ENCODE measurements around the gene FTCD.

The FTCD gene

GRCh38 chr21:46098303-46099141 is 56.9 kb downstream of the FTCD start:
- TF ChIP-seq RAD21 (IDR thresholded peaks at IDR 0.05; ENCODE audit: low read depth), result no peak
- TF ChIP-seq ZBTB7A (IDR thresholded peaks at IDR 0.05; ENCODE audit: low read depth), result no peak; the same call in 1 of the 2 replicates
- TF ChIP-seq CREB1 (IDR thresholded peaks at IDR 0.05; ENCODE audit: low read depth), result no peak
- no peak for TF ChIP-seq TEAD4 (IDR thresholded peaks at IDR 0.05)
- no peak for TF ChIP-seq CEBPB (IDR thresholded peaks at IDR 0.05)
- TF ChIP-seq NFIC (IDR thresholded peaks at IDR 0.05), result no peak

GRCh38 chr21:46097336-46098293 is 57.8 kb downstream of the FTCD start, which contains the start of gene COL6A2:
COL6A2 (plus strand) TSS chr21:46098112.
- no peak for TF ChIP-seq CEBPB (IDR thresholded peaks at IDR 0.05)
- peak; percentile 46; the same call in 1 of the 2 replicates for TF ChIP-seq TAF1 (IDR thresholded peaks at IDR 0.05; ENCODE audit: low read depth)
- peak; percentile 37; the same call in 1 of the 2 replicates for TF ChIP-seq RAD21 (IDR thresholded peaks at IDR 0.05; ENCODE audit: low read depth)
- no peak for TF ChIP-seq CREB1 (IDR thresholded peaks at IDR 0.05; ENCODE audit: low read depth)
- no peak for TF ChIP-seq EGR1 (IDR thresholded peaks at IDR 0.05)
- TF ChIP-seq USF1 (IDR thresholded peaks at IDR 0.05), result no peak
- TF ChIP-seq FOXM1 (IDR thresholded peaks at IDR 0.05; ENCODE audit: borderline replicate concordance, low read depth), result no peak
- TF ChIP-seq NFIC (IDR thresholded peaks at IDR 0.05), result no peak
- TF ChIP-seq MAX (IDR thresholded peaks at IDR 0.05), result no peak
- TF ChIP-seq EP300 (IDR thresholded peaks at IDR 0.05; ENCODE audit: borderline replicate concordance), result no peak
- TF ChIP-seq YY1 (IDR thresholded peaks at IDR 0.05; ENCODE audit: low read depth), result no peak
- TF ChIP-seq ZBTB7A (IDR thresholded peaks at IDR 0.05; ENCODE audit: low read depth), result peak; percentile 85; the same call in 1 of the 2 replicates
- no peak for TF ChIP-seq TEAD4 (IDR thresholded peaks at IDR 0.05)
- TF ChIP-seq, protein P1, sequence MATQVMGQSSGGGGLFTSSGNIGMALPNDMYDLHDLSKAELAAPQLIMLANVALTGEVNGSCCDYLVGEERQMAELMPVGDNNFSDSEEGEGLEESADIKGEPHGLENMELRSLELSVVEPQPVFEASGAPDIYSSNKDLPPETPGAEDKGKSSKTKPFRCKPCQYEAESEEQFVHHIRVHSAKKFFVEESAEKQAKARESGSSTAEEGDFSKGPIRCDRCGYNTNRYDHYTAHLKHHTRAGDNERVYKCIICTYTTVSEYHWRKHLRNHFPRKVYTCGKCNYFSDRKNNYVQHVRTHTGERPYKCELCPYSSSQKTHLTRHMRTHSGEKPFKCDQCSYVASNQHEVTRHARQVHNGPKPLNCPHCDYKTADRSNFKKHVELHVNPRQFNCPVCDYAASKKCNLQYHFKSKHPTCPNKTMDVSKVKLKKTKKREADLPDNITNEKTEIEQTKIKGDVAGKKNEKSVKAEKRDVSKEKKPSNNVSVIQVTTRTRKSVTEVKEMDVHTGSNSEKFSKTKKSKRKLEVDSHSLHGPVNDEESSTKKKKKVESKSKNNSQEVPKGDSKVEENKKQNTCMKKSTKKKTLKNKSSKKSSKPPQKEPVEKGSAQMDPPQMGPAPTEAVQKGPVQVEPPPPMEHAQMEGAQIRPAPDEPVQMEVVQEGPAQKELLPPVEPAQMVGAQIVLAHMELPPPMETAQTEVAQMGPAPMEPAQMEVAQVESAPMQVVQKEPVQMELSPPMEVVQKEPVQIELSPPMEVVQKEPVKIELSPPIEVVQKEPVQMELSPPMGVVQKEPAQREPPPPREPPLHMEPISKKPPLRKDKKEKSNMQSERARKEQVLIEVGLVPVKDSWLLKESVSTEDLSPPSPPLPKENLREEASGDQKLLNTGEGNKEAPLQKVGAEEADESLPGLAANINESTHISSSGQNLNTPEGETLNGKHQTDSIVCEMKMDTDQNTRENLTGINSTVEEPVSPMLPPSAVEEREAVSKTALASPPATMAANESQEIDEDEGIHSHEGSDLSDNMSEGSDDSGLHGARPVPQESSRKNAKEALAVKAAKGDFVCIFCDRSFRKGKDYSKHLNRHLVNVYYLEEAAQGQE (IDR thresholded peaks at IDR 0.05; ENCODE audit: low read depth), result no peak
- TF ChIP-seq TCF12 (IDR thresholded peaks at IDR 0.05; ENCODE audit: low read depth), result no peak

GRCh38 chr21:46096596-46097335 is 58.6 kb downstream of the FTCD start:
- TF ChIP-seq NFIC (IDR thresholded peaks at IDR 0.05) (no peak), RAD21 (IDR thresholded peaks at IDR 0.05; ENCODE audit: low read depth) (no peak), YY1 (IDR thresholded peaks at IDR 0.05; ENCODE audit: low read depth) (no peak), TEAD4 (IDR thresholded peaks at IDR 0.05) (no peak)

- TF ChIP-seq TAF1 (IDR thresholded peaks at IDR 0.05; ENCODE audit: low read depth) (no peak), EGR1 (IDR thresholded peaks at IDR 0.05) (no peak), CREB1 (IDR thresholded peaks at IDR 0.05; ENCODE audit: low read depth) (no peak), CEBPB (IDR thresholded peaks at IDR 0.05) (no peak), MAX (IDR thresholded peaks at IDR 0.05) (no peak), ZBTB7A (IDR thresholded peaks at IDR 0.05; ENCODE audit: low read depth) (no peak), EP300 (IDR thresholded peaks at IDR 0.05; ENCODE audit: borderline replicate concordance) (no peak), FOXM1 (IDR thresholded peaks at IDR 0.05; ENCODE audit: borderline replicate concordance, low read depth) (no peak), TCF12 (IDR thresholded peaks at IDR 0.05; ENCODE audit: low read depth) (no peak), NFIC (IDR thresholded peaks at IDR 0.05) (no peak), YY1 (IDR thresholded peaks at IDR 0.05; ENCODE audit: low read depth) (no peak), USF1 (IDR thresholded peaks at IDR 0.05) (no peak), RAD21 (IDR thresholded peaks at IDR 0.05; ENCODE audit: low read depth) (no peak), TEAD4 (IDR thresholded peaks at IDR 0.05) (no peak)
- TF ChIP-seq, protein P1 (IDR thresholded peaks at IDR 0.05; ENCODE audit: low read depth), result no peak
Observed at GRCh38 chr21:46095814-46096595, 59.4 kb downstream of the FTCD start.
